GM13976 (cell line): ENCODE results near the gene KRT7.

ENCODE experiments used
- DNase-seq: peaks from one replicate; pipeline ENCODE4 v3.0.0; 2012; ENCODE audit warnings: low spot score
- CTCF ChIP-seq: IDR thresholded peaks from 2 replicates; pipeline ENCODE4 v1.5.1; 2012; ENCODE audit warnings: borderline replicate concordance, mild to moderate bottlenecking; ENCODE audit not compliant: insufficient read depth; ENCODE audit errors: extremely low read depth, missing control alignments, control extremely low read depth
- in situ Hi-C: fragments of 300-500 bp; cut with MboI; formaldehyde crosslinking; loops from one replicate; pipeline ENCODE4 v1.12.0; 2022; ENCODE audit warnings: low sequenced_read_pairs, mixed read lengths, inconsistent platforms; ENCODE audit not compliant: unreplicated experiment

KRT7 gene

GRCh38 chr12:52242442-52243258 lies 9.6 kb downstream of the KRT7 start:
- in situ Hi-C loops, result no loop called here
- TF ChIP-seq CTCF, result no peak
- DNase-seq, result peak; percentile 14

- in situ Hi-C loops, result no loop called here
- no peak for TF ChIP-seq CTCF
- DNase-seq, result peak; percentile 40
Observed at GRCh38 chr12:52243259-52243855, 10.3 kb downstream of the KRT7 start.

- in situ Hi-C loops, result no loop called here
- DNase-seq, result peak; percentile 93
- no peak for TF ChIP-seq CTCF
Observed at GRCh38 chr12:52243856-52244614, 11.0 kb downstream of the KRT7 start.

GRCh38 chr12:52244615-52244994 lies 11.6 kb downstream of the KRT7 start:
- in situ Hi-C loops, result no loop called here
- TF ChIP-seq CTCF, result no peak
- DNase-seq, result no peak

GRCh38 chr12:52245259-52245961 lies 12.4 kb downstream of the KRT7 start:
- DNase-seq, result peak; percentile 30
- TF ChIP-seq CTCF, result no peak
- in situ Hi-C loops, result no loop called here

- DNase-seq, result no peak
- in situ Hi-C loops, result no loop called here
- TF ChIP-seq CTCF, result no peak
Observed at GRCh38 chr12:52245962-52246569, 13.0 kb downstream of the KRT7 start.
